Measurements from ENCODE around the gene TAF6. TPM values are rescaled to one million over a fixed set of nuclear protein-coding genes. Genes with fewer than 3 reads are reported as not detected.

Gene TAF6
- total RNA-seq, 4 donors from 2014 or later, result 21.0 to 37.5 (median 30.3) TPM

GRCh38 chr7:100160067-100160466 is 40.9 kb upstream of the TAF6 start:
- no peak for TF ChIP-seq CTCF (IDR thresholded peaks at IDR 0.05)
- DNase-seq (ENCODE audit: low spot score) (no peak), ATAC-seq (ENCODE audit: low FRiP score) (no peak)

GRCh38 chr7:100159099-100159623 is 40.0 kb upstream of the TAF6 start:
- no peak for TF ChIP-seq CTCF (IDR thresholded peaks at IDR 0.05)
- DNase-seq (ENCODE audit: low spot score) (no peak), ATAC-seq (ENCODE audit: low FRiP score) (no peak)

- ATAC-seq (ENCODE audit: low FRiP score) (peak; percentile 88), DNase-seq (ENCODE audit: low spot score) (peak; percentile 90)
- TF ChIP-seq CTCF (IDR thresholded peaks at IDR 0.05), result no peak
These were observed 39.3 kb upstream of the TAF6 start, which contains the start of gene TRAPPC14 for GRCh38 chr7:100158229-100159098. TSS of gene TRAPPC14 (minus strand) at chr7:100158723. CDS start at chr7:100158499, 224 bp downstream.

GRCh38 chr7:100157334-100158228 is 38.4 kb upstream of the TAF6 start:
- DNase-seq (ENCODE audit: low spot score) (peak; percentile 70), ATAC-seq (ENCODE audit: low FRiP score) (peak; percentile 77)
- no peak for TF ChIP-seq CTCF (IDR thresholded peaks at IDR 0.05)

GRCh38 chr7:100157069-100157333 is 37.8 kb upstream of the TAF6 start:
- no peak for TF ChIP-seq CTCF (IDR thresholded peaks at IDR 0.05)
- DNase-seq (ENCODE audit: low spot score) (no peak), ATAC-seq (ENCODE audit: low FRiP score) (no peak)

- no peak for ATAC-seq (ENCODE audit: low FRiP score)
- TF ChIP-seq CTCF (IDR thresholded peaks at IDR 0.05), result no peak
- DNase-seq (ENCODE audit: low spot score), result no peak
These were observed 37.3 kb upstream of the TAF6 start for GRCh38 chr7:100156331-100157068.
